GM21423 (cell line): ENCODE results near the gene DSCAM.
"Not testable (repeated sequence)": the region's sequence is repeated elsewhere in the genome, so short reads cannot be mapped to it uniquely, and the experiment has no call there.

Source experiments
- ATAC-seq: cut with Tn5 transposase; IDR thresholded peaks from one replicate; pipeline ENCODE4 v1.9.1; 2021; ENCODE audit warnings: mild to moderate bottlenecking, moderate library complexity; ENCODE audit not compliant: unreplicated experiment

DSCAM gene

DNA sequence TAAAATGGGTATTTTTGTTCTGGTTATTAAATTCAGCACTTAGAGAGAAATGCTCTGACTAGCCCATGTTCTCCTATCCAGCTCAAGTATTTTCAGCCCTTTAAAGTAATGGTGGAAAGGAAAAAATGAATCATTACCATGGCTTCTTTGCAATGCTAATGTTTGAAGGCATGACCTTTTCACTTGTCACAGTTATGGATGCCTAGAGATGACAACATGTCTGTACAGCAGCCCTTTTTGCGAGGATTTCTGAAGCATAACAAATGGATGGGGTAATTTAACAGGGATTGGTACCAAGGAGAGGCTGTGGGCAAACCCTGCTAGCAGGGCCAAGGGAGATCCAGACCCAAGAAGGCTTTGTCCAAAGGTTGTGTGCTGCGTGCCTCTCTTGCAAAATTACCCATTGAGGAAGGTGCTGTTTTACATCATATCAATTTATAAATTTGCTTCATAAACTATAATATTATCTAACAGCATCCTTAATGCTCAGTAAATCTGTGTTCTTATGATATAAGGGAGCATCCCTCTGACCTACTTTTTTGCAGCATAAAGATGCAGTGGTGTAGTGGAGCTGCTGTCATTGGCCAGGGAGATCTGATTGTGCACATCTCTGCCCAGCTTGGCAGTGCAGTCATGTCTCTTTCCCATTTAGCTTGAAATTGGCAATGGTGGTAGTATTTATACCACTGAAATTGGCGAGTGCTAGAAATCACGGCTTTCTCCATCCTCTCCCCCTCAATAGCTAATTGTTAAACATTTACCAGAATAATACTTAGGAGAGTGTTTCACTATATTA is 652.6 kb downstream of the DSCAM start:
- no peak for ATAC-seq

DNA sequence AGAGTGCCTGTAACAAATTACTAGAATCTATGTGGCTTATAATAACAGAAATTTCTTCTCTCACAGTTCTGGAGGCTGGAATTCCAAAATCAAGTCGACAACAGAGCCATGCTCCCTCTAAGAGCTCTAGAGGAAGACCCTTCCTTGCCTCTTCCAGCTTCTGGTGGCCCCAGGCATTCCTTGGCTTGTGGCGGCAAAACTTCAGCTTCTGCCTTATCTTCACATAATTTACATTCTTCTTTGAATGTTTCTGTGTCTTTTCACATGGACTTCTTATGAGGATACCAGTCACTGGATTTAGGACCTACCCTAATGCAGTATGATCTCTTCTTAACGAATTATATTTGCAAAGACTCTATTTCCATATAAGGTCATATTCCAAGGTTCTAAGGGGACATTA is 655.3 kb downstream of the DSCAM start:
- no peak for ATAC-seq

DNA sequence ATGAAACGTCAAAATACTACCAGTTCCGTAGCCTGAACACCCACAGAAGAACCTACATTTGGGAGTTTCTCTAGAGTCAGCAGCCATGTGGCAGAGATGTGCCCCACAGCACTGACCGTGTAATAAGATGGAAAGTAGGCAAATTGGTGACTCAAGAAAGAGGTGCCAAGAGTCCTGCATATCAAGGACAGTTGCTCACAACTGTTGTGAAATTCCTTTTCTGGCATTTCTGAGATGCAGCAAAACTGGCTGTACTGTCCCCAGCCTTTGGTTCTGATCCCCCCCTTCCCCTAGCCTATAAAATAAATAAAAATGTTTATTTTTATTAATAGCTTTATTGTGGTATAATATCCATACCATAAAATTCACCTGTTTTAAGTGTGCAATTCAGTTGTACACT is 655.8 kb downstream of the DSCAM start:
- ATAC-seq, result no peak

DNA sequence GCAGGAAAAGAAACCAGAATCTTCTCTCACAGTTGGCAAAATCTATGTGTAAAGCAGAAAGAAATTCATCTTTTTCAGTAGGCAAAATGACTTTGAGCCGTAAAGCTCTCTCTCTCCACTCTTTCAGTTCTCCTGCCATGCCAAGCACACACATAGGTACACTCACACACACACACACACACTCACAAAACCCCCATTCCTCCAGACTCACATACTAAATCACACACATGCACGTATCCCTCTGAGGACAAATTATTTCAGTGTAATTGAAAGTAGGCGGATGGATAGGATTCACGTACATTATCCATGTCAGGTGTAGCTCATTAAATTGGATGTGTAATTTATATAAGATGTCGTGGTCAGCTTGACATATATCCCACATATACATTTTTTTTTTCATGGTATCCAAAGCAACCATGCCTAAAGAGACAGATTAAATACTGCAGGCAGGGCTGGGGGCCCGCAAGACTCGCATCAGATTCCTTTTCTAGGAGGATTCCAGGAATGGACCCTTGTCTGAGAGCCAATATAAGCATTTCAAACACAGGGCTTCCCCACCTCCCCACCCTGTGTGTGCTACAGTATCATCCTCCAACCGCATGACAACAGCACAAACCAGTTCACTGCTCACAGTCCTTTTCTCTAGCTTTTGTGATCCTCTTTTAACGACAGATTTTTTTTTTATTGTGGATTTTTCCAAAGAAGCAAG is 658.9 kb downstream of the DSCAM start:
- no peak for ATAC-seq

DNA sequence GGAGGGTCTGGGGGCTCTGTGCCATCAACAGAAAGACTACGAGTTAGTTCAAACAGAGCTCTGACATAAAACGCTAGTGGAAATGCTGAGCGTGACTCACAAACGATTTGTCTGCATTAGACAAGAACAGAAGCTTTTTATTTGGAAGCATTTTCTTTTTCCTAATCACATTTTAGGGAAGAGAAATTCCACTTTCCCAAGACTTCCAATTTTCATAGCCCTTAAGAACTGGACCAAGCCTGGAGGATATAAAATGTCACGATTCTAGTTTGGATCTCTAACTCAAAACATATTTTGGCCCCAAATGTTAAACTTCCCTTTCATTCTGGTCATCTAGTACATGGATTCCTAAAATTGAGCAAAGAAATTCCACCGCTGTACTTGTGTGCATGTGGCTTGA is 659.7 kb downstream of the DSCAM start:
- no peak for ATAC-seq

DNA sequence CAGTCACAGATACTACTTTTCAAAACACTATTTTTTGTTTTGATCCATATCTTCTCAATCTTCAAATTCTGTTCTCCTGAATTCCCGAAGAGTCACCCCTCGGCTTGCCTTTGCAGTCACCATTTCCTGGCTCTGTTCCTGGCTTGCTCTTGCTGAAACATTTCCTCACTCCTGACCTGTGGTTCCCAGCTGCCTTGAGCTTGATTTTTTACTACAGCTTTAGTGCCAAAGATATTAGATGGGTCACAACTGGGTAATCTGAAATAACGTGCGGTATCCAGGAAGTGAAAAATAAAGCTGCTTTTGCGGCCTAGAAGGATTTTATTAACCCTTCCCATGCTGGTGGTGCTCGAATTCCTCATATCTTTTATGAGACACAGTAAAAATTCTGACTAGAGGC is 660.9 kb downstream of the DSCAM start:
- no peak for ATAC-seq

DNA sequence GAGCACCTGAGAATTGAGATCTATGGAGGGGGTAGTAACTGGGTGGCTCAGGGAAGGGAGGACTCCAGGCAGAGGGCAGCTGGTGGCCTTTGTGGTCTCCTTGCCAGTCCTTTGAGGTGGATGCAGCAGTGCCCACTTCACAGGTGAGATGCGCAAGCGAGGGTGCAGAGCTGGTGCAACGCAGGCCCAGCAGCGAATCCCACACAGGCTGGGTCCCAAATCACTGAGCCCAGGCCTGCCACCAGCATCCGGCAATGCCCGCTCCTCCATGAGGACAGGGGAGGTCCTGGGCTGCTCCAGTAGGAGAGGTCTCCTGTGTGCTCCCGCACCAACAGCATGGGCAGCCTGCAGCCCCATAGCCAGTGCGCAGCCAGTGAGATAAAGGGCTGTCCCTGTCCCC is 661.8 kb downstream of the DSCAM start:
- no peak for ATAC-seq

DNA sequence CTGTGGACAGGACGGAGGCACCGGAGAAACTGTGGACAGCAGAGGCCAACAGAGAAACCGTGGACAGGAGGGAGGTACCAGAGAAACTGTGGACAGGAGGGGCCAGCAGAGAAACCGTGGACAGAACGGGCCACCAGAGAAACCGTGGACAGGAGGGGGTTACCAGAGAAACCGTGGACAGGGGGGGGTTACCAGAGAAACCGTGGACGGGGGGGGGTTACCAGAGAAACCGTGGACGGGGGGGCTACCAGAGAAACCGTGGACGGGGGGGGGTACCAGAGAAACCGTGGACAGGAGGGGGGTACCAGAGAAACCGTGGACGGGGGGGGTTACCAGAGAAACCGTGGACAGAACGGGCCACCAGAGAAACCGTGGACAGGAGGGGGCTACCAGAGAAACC is 664.5 kb downstream of the DSCAM start:
- not testable (repeated sequence) for ATAC-seq

DNA sequence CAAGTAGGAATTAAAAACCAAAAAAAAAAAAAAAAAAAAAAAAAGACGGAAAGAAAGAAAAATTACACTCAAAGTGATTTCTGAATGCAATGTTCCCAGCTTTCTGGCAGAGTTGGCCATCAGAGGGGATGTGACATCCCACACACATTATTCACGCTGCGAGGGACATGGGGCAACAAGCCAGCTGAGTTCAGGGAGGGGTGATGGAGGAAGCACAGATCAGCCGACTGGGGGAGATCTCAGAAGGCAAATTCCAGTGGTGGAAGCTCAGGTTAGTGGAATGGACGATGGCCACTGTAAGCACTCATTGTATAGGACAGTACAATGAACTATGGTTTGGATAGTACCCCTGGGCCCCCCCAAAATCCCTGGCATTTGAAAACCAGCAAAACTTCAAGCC is 667.8 kb downstream of the DSCAM start:
- ATAC-seq, result no peak

DNA sequence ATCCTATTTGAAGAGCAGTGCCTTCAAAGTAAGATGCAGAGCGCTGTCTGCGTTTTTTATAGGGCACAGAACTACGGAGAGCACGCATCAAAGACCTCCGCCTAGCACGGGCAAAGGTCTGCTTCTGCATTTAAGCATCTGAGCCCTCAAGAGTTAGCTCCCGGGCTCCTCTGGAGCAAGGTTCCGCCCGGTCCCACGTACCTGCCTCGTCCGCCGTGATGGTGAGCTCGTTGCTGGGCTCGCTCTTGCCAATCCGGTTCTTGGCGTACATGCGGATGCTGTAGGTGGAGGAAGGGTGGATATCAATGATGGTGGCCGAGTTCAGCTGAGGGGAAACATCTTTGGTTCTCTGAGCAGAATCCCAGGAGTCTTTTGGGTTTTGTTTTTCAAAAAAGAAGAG is 668.2 kb downstream of the DSCAM start:
- ATAC-seq, result no peak

DNA sequence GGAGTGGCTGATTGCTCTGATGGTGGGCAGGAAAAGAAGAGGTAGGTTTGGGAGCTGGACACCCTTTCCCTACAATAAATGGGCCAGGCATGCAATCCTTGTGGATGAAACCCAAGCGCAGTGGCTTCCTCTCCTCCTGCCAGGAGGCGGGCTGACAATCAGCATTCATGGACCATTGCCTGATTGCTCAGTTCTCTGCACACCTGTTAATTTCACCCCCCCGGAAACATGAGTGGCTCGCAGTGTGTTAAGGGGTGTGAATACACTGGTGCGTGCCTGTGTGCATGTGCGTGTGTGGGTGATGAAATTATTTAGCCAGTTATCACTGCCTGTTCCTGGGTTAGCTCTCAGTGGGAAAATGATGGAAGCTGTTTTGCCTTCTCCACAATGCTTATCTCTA is 669.0 kb downstream of the DSCAM start:
- ATAC-seq, result no peak

DNA sequence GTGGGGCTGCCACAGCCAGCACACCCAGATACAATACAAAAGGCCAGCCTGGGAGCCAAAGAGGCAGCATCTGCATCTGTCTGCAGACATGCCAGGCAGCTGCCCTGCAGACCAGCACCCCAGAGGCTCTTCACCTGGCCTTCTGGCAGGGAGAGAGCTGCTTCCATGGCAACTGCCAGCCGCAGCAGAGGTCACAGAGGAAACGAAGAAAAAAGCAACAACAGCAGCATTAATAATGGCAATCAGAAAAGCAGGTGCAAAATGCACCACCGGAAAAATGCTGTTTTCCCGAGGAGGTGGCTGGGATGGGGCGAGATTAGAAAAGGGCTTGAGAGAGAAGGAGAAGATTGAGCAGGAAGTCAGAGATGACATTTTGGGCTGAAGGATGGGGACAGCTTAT is 670.2 kb downstream of the DSCAM start:
- ATAC-seq, result no peak

DNA sequence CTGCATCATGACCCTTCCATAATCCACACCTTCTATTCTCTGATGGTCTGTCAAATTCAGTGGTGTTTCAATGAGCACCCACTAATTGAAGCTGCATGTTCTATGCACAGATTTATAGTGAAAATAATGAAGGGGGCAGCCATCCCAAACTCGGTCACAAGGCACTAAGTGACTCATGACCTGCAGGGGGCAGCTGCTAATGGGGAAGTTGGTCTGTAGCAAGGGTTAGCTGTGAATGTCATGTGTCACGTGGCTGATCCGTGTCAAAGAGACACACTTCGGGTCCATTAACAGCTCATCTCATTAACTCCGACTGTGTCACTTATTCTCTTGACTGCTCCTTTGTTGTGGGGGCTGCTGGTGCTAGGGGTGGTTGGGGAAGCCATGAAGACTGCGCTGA is 673.1 kb downstream of the DSCAM start:
- no peak for ATAC-seq

DNA sequence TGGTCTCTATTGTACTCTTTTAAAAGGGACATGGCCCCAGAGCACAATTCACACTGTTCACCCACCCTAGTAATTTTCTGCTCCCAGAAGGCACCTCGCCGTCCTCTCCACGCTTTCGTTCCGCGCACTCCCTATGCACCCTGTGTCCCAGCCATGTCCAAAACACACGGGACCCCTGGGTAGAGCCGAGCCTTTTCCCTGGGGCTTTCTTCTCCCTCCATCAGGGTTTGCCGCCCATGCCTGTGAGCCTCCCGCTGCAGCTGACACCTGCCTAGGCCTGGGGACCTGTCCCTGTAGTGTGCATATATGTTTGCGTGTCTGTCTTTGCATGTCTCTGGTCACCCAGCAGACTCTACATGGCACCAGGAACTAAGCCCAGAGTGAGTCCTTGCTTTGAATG is 677.0 kb downstream of the DSCAM start:
- ATAC-seq, result no peak

DNA sequence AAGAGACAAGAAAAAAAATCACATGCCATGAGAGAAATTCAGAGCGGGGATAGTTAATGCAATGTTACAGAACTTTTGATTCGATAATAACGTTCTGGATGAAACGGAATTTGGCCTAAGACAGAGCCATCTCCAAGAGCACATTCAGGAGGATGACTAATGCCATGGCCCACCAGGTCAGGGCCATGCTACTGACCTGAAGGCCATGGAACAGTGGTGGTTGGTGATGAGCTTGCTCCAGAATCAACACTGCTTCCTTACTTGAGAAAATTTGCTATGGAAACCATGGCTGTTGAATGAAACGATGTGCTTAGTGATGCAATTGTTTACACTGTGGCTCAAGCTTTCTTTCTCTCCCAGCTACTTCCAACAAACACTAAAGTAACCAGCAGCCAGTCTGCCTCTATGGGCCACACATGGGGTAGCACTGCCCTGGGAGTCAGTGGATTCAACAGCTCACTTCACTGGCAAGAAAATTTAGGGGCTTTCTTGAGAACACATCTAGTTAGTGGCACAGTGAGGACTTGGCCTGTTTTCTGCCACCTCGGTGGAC is 680.6 kb downstream of the DSCAM start:
- ATAC-seq, result no peak

DNA sequence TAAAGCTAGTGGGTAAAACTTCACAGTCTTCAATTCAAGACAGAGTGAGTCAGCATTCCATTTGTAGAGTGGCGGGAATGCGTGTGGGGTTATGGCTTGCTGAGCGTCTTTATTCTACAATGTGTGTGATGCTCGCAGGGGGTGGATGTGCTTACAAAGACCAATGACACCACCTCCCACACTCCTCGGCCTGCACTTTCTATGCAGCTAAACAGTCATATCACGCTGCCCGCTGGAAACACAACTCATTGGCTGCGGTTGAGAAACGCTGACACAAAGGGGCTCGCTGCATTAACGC is 681.2 kb downstream of the DSCAM start:
- no peak for ATAC-seq

DNA sequence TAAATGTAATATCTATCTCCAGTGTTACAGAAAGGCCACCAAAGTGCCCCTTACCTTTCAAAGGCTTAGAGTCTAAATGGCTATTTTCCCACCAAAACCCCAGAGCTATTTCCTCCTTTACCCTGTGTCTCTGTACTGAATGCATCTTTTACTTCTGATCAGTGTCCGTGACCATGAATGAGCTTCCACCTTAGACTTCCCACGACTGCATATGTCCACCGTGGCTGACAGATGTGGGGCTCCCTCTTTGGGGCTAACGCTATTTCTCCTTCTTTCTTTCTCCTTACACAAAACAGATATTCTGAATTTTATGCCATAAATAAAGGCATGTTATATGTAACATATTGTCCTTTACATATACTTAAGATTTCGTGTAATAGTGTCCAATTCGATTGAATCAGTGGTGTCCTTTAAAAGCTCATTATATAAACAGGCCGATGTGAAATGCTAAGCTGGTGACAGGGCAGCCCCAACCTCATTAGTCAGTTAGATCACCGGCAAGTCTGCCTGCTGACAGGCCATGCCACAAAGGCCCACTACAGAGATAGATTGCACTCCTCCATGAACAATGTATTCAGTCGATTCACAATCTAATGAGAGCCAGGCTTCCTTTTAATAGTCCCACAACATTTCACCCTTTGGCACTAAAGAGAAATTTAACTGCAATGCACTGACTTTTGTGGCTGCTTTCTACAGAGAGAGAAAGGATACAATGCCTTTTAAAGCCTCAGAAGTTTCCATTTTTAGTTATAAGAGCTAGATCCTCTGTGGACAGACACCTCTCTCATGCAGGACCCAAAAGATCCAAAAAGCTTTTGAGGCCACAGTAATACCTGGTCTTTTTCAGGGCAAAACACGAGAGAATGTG is 681.8 kb downstream of the DSCAM start:
- no peak for ATAC-seq

DNA sequence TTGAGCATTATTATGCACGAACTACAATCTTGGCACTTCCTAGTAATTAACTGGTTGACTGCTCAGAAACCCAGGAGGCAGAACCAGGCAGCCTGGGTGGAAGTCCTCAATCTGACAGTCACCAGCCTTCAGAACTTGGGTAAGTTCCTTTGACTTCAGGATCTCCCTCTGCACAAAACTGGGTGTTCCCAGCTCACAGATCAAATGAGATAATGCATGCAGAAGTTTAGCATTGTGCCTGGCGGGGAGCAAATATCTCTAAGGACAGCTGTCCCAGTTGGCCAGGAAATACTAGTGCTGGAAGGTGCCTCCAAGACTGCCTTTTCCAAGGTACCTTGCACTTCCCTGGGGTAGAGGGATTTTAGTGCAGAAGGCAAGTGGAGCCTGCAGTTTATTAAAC is 684.9 kb downstream of the DSCAM start:
- ATAC-seq, result no peak

DNA sequence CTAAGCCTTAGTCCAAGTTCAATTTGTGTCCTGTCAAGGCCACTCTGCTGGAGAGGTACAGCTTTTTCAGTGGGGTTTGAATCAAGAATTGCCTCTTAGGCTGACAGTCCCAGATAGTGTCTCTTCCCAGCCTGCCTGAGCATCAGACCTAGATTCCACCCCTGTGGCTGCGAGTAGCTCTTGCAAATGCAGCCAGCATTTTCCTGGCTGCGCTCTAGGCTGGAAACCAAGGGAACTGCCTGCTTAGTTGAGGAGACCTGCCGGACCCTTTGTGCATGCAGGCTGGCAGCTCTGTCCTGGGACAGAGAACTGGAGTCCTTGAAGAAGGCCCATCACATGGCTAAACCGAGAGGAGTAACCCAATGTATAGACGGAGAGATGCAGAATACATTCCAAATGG is 686.0 kb downstream of the DSCAM start:
- no peak for ATAC-seq

DNA sequence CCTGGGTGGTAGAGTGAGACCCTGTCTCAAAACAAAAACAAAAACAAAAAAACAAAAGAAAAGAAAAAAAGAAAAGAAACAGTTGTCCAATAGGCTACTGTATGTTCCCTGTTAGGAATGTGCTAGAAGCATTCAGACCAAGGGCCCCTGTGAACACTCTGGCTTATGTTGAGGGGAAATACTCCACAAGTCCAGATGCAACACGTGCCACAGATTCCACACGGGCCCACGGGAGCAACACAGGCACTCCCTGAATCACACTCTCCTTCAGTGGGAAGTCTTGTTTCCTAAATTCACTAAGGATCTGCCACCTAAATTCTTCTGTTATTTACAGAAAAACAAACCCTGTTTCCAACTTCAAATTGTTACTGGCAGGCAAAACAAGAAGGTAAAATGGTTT is 688.6 kb downstream of the DSCAM start:
- no peak for ATAC-seq

DNA sequence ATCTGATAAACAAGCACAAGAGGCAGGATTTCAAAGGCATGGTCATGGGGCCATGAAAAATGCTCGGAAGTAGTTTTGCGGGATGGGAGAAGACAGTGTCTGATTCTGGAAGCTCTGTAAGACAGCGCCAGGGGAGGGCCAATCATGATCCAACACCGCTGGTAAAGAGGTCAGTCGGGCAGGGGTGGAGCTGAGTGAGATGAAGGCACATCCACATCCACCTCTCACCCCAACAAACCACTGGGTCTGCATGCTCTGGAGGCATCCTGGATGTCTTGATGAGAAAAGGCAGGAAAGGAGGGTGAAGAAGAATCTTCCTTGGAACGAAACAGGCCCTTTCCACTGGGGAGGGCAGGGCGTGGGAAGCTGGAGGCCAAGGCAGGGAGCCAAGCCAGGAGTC is 691.4 kb downstream of the DSCAM start:
- no peak for ATAC-seq

DNA sequence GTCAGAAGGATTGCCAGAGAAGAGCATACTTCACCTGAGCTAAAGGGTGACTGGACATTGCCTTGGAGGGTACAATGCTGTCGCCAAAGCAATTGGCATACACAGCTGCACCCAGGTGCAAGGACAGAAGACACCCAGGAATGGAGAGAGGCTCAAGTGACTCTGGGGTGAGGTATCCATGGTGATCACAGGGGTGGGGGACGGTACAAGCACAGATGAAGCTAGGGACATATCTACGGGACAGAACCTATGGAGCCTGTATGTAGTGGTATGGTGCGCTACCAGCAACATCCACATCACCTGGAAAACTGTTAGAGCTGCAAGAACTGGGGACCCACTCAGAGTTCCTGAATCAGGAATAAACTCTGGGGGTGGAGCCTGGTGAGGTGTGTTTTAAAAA is 693.6 kb downstream of the DSCAM start:
- no peak for ATAC-seq
